Cerebellar nuclear complex (tissue), 1 donor: ENCODE measurements around the gene LTBP1.
"Not testable (repeated sequence)": the region's sequence is repeated elsewhere in the genome, so short reads cannot be mapped to it uniquely, and the experiment has no call there.

Experiments used
- DNase-seq, 2 experiments: peaks; one replicate each; lab custom pipeline; 2025; lab: John Stamatoyannopoulos, UW

The LTBP1 gene

DNA sequence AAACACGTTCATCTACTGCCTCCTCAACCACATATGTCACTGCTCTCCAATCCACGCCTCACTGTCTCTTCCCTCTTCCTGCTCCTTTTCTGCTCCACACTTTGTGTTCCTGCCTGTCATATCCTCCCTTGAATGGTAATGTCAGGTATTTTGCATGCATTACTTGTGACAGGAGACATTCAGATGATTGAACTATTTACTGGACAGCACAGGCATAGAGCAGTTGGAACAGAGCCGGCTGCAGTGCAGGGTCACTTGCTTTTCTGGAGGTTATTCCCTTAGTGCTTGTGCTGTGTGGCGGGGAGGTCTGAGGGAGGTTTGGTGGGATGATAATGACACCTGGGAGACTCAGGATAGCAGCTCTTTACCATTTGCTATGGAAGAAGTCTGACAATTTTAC lies 93.8 kb downstream of the LTBP1 start:
- DNase-seq, result no peak

DNA sequence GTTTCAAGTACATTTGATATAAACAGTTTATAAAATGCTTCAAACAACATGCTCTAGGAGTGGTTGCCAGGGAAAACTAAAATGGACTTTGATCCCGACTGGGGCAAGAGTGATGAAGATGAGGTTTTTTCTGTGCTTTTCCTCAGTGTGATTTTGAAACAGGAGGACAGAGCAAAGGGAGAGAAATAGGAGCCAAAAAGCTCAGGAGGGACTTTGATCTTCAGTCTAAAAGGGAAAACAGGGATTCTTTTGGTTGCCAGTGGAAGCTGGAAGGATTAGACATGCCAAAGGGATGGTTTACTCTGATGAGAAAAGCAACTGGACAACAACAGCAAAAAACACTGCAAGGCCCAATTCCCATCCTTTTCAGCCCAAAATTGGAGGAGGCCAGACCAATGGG lies 95.5 kb downstream of the LTBP1 start:
- DNase-seq, result no peak

DNA sequence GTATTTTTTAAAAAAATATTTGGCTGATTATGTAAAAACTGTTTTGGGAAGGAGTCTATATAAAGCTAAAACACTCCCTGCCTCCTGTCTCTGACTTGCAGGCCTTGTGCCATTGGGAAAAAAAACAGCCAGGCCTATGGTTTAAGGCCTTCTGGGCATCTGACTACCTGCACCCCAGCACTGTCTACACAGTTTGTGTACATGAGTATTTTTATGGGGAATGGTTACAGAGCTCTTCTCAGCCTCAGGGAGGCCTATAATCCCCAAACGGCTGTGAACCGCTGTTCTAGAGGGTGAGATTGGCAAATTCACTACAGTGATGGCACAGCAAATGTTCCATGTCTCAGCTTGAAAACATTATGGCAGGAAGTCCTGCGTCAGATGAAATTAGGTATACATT lies 96.1 kb downstream of the LTBP1 start:
- DNase-seq, result no peak

DNA sequence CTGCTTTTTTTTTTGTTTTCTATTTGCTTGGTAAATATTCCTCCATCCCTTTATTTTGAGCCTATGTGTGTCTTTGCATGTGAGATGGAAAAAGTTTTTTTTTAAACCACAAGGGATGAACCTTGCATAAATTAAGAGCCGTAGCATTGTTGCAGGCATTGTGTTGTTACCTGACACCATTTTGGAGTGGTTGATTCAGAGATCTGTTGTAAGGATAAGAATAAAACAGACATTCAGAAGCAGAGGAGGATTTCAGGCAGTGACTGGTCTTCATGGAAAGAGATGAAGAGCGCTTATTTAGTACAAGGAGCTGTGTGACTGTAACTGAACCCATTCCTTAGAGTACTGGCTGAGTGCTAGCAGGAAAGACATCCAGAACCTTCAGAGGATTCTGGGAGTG lies 101.2 kb downstream of the LTBP1 start:
- DNase-seq, result no peak

DNA sequence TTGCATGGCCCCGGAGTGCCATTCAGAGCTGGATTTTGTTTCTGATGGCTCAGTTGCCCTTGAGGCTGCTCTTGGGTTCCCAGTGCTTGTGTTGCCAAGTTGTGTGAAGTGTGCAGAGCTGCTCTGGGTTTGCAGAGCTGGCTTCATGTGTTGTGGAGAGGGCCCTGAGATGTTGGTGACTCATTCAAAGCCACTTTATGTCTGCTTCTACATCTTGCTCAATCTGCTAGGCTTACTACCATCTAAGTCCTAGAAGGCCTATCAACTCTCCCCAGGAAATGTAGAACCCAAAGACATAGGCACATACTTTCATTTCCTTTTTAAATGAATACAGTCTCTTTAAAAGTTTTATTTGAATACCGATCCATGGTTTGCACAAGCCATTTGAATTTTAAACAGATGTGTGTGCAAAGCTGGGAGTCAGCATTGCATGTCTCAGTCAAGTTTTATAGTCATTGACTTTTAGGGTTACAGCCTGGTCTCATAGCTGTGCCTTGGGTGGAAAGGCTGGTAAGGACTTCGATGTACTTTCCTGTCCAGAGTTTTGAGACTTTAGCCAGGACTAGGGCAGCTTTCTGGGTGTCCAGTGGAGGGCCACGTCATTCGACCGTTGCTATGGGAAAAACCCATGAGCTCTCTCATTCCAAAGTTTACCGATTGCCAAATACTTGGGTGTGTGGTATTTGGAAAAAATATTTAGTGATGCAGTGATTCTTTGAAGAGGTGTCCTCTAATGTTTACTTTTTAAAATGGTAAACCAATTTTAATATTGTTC lies 105.0 kb downstream of the LTBP1 start:
- DNase-seq, result no peak

DNA sequence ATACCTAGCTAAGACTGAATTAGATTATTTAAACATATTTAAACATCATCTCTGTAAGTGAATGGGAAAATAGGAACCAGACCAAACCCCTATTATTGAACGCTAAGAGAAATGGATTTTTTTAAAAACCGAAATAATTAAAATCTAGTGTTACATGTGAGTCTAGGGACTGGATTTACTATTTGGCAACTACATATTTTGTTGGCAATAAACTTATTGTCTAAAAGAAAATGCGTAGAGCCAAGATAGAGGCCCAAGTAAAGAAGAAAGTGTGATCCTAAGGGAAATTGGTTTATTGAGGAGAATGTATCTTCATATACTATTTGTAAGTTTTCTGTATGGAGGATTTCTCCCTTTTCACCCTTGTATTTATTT lies 105.6 kb downstream of the LTBP1 start:
- DNase-seq, result no peak

DNA sequence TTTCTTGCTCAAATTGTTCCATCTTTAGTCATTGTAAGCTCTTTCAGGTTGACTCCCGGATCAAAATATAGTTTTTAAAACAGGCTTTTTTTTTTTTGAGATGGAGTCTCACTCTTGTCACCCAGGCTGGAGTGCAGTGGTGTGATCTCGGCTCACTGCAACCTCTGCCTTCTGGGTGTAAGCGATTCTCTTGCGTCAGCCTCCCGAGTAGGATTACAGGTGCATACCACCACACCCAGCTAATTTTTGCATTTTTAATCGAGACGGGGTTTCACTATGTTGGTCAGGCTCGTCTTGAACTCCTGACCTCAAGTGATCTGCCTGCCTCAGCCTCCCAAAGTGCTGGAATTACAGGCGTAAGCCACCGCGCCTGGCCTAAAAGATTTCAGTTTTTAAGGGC lies 106.0 kb downstream of the LTBP1 start:
- DNase-seq, result not testable (repeated sequence)

DNA sequence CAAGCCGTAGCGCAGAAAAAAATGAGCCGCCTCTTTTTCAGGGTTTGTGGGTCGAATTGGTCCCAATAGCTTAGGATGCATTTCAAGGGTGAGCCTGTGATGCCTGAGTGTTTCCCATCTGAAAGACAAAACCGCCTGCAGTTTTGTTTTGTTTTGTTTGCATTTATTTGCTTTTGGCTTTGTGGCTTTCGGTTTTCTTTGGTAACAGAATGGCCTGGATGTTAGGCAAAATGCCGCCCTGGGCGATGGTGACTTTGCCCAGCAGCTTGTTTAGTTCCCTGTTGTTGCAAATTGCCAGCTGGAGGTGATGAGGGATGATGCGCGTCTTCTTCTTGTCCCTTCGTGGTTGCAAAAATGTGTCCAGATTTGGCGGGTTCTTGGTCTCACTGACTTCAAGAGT lies 109.4 kb downstream of the LTBP1 start:
- DNase-seq, result no peak

DNA sequence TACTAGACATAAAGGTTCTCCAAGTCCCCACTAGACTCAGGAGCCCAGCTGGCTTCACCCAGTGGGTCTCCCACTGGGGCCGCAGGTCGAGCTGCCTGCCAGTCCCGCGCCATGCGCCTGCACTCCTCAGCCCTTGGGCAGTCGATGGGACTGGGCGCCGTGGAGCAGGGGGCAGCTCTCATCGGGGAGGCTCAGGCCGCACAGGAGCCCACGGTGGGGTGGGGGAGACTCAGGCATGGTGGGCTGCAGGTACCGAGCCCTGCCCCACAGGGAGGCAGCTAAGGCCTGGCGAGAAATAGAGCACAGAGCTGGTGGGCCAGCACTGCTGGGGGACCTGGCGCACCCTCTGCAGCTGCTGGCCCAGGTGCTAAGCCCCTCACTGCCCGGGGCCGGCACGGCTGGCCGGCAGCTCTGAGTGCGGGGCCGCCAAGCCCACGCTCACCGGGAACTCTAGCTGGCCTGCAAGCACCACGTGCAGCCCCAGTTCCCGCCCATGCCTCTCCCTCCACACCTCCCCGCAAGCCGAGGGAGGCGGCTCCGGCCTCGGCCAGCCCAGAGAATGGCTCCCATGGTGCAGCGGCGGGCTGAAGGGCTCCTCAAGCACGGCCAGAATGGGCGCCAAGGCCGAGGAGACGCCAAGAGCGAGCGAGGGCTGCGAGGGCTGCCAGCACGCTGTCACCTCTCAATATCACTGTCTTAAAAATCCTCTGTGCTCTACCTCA lies 110.7 kb downstream of the LTBP1 start:
- DNase-seq, result not testable (repeated sequence)

DNA sequence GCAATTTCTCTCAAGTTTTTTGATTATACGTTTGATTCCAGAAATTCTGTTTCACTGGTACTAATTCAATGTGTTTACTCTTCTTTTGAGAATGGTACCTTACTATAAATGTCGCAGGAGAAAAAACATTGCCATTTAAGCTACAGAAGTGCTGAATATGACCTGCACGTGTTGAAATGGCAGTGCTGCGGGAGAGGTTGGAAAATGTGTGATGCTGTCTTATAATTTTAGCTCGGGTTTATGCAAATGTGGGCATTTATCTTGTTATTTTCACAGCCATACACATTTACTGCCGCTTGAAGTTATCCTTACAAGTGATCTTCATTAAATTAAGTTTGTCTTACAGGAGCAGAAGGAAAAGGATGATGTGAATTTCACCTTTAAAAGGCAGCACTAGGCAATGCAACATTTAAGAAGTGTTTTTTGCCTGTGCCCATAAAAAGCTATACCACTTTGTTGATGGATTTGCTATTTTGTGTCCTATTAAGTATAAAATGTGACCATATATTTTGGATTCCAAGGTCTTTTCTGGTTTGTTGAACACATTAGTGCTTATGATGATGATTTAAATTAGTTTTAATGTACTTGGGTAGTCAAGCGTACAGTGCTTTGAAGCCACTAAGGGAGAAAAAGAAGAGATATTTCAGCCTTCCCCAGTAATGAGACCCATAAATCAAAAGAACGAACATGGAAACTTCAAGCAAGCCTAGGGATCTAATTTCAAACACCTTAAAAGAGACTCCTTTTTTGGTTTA lies 112.1 kb downstream of the LTBP1 start:
- no peak for DNase-seq

DNA sequence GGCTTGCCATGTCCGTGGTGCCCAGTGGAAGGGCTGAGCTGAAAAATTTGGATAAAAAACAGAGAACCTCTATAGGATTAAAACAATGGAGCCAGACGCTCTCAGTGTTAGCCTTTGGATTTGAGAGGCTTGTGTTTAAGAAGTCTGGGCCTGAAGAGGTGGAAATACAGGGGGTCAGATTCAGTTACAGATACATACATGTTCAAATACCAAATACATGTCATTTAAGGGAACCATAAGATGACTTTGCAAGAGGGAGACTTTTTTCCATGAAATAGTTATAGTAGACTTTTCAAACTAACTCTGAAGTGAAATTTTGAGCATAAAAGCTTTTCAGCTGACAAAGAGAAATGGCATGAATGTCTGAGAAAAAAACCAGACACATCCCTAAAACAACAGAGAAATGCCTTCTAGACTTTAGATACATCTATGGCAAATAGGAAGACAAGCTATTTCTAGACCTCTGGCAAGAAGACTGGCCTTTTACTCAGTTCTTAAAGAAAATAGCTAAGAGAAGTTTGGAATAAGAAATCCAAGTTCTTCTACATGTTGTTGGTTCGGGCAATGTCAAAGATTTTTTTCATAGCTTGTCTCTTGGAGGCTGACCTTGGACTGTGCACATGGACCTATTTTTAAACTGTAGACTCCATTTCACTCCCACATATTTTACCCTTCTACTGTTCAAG lies 112.9 kb downstream of the LTBP1 start:
- DNase-seq, result no peak

DNA sequence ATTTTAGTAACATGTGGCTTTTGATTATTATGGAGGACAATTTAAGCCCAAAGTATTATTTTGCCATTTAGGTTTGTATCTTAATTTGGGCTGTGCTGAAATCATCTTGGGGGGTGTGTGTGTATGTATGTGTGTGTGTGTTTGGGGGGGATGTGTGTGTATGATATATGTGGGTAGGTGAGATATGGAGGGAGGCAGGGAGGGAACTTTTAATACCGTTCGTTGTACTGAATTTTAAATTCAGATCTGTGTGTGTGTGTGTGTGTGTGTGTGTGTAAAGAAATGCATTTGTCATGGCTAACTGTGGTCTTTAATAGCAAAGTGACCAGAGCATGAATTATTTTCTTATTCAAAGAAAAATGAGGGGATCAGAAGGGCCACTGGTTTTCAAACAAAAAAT lies 113.7 kb downstream of the LTBP1 start:
- DNase-seq, result no peak

DNA sequence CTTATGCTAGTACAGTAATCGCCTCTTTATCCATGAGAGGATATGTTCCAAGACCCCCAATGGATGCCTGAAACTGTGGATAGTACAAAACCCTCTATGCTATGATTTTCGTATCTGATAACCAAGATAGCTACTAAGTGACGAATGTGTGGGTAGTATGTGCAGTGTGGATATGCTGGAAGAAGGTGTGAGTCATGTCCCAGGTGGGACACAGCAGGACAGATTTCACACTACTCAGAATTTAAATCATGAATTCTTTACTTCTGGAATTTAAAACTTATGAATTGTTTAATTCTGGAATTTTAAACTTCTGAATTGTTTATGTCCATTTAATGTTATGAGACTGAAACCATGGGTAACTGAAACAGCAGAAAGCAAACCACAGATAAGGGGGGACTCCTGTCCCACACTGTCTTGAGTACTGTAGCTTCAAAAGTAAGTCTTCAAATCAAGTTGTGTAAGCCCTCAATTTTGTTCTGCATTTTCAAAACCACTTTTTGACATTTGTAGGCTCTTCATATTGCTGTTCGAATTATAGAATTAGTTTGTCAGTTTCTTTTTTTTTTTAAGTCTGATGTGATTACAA lies 116.0 kb downstream of the LTBP1 start:
- DNase-seq, result no peak

DNA sequence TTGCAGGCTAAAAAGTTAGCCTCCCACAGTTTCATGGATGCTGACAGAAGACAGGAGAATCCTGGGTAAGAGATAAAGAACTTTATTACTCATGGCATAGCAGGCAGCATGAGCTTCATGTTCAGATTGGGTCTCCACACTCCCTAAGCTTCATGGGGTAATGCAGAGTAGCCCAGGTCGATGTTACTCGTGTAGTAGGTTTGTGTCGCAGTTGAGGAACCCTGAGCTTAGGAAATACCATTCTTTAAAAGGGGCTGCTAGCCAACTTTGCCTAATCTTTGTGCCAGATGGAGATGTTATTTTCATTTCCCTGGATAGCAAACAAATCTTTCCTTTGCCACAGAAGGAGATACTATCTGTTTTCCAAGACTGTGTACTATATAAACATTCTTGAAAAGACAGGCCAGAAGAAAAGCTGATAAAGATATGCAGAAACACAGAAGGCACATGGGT lies 117.6 kb downstream of the LTBP1 start:
- DNase-seq, result no peak

DNA sequence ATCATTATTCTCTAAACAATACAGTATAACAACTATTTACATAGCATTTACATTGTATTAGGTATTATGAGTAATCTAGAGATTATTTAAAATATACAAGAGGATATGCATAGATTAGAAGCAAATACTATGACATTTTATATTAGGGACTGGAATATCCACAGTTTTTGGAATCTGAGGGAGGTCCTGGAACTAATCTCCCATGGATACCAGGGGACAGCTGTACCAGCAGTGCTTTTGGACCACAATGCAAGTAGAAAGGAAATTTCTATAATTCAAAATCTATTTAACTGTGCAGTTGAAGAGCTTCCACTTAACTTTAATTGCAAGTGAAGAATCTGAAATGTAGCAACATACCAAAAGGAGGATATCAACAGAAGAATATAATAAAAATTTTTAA lies 120.8 kb downstream of the LTBP1 start:
- no peak for DNase-seq

DNA sequence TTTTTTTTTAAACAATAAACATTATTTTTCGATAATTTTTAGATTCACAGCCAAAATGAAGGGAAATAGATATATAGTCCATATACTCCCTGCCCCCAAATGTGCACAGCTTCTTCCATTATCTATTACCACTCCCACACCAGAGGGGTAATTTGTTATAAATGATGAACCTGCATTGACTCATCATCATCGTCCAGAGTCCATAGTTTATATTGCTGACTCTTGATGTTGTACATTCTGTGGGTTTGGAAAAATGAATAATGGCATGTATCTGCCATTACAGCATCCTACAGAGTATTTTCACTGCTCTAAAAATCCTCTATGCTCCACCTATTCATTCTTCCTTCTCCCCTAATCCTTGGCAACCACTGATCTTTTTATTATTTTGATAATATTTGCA lies 121.5 kb downstream of the LTBP1 start:
- no peak for DNase-seq

DNA sequence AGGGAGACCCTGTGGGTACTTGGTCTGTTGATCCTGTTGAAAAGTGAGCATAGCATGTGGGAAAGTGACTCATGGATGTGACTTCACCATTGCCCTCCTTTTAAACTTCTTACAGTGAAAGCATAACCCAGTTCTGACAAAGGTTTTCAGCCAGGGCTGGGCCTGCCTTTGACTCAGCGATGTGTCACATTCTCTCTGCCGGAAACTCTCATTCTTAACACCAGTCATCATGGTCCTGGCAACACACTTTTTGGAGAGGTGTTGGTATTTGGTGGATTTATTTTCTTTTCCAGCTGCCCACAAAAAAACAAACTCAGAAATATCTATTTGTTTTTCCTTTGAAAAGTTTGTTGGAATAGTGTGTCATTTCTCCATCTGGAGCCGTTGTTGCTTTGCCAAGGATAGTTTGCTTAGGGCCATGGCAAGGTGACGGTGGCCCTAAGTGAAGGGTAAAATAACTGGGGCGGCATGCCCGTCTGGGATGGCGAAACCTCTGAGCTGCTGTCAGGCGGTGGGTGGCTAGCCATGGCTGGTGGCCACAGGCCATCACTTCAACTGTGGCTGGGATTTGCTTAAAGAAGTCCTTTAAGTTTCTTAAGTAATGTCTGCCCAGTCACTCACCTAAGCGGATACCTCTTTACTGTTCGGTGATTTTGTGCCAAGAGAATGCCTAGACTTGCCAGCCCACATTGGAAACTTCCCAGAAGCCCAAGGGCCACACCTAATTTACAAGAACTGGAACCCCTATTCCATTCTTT lies 123.3 kb downstream of the LTBP1 start:
- no peak for DNase-seq

DNA sequence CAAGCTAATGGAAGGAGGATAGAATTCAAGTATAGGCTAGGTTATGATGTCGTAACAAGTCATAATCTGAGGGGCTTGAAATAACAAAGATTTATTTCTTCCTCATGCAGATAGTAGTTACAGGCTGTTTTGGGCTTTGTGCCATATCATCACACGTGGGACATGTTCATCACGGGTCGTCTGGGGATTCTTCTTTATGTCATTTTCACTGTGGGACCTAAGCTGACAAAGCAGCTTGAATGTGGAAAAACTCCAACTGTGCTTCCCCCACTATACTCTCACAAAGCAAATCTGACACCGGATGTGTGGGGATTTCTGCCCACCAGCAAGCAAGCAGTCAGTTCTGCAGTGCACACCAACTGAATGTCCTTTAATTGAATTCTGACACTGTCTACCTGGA lies 124.8 kb downstream of the LTBP1 start:
- no peak for DNase-seq

DNA sequence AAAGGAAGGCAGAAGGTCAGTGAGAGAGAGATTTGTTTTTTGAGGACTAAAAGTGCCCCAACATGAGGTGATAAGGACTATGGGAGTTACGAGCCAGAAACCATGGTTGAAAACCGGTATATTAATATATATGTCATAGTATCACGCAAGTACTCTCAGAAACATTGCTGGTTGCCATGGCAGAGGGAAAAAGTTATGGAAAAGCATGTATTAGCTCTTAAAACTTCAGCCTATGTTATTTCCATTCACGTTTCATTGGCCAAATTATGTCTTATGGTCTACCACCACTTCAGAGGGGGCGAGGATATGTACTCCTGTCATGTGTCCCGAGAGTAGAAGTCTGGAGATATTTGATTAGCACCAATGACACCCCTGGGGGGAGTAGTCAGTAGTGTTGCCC lies 125.9 kb downstream of the LTBP1 start:
- no peak for DNase-seq

DNA sequence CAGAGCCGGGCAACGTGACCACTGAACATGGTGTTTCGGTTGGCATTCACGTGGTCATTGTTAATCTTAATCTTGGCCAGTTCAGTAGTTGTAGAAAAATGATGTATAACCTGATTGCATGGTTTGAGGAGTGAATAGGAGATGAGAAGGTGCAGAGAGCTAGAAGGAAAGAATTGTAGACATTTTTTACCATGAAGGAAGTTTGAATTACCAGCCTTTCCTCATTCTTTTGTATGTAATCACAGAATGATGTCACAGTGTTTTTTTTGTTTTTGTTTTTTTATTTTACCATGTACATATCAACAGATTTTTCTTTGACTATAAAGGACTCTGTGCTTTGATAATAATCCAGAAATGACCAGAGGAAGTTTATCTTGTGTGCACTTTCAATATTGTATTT lies 126.3 kb downstream of the LTBP1 start:
- no peak for DNase-seq

DNA sequence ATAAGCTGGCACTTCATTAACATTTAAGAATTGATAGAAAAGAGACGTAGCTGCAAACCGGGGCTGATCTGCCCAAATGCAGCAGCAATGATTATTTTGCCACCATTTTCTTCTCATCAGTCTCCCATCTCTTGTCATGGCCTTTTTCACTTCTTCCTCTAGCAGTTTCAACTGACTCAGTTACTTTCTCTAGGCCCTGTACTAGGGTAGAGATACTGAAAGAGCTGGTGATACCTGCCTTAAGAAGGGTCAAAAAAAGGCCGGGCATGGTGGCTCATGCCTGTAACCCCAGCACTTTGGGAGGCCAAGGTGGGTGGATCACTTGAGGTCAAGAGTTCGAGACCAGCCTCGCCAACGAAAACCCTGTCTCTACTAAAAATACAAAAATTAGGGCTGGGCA lies 127.4 kb downstream of the LTBP1 start:
- DNase-seq, result no peak
